ENCODE data around the gene ARF6. TPM values are rescaled to one million over a fixed set of nuclear protein-coding genes. Genes with fewer than 3 reads are reported as not detected.
"Not testable (repeated sequence)": the region's sequence is repeated elsewhere in the genome, so short reads cannot be mapped to it uniquely, and the experiment has no call there.

The ARF6 gene
- total RNA-seq, 1 donor from 2014 or later = 75.5 TPM

GRCh38 chr14:49876563-49877127 lies 16.2 kb upstream of the ARF6 start:
- no peak for DNase-seq (ENCODE audit: low spot score)

- no peak for DNase-seq (ENCODE audit: low spot score)
Measured at GRCh38 chr14:49879646-49880204, 13.2 kb upstream of the ARF6 start.

GRCh38 chr14:49880267-49881064 lies 12.4 kb upstream of the ARF6 start:
- DNase-seq (ENCODE audit: low spot score) = no peak

GRCh38 chr14:49881350-49882001 lies 11.4 kb upstream of the ARF6 start:
- DNase-seq (ENCODE audit: low spot score) = no peak

GRCh38 chr14:49882826-49883694 lies 9.8 kb upstream of the ARF6 start:
- DNase-seq (ENCODE audit: low spot score) = no peak

- no peak for DNase-seq (ENCODE audit: low spot score)
Measured at GRCh38 chr14:49886523-49886922, 6.4 kb upstream of the ARF6 start.

- DNase-seq (ENCODE audit: low spot score) = no peak
Measured at GRCh38 chr14:49888293-49888692, 4.6 kb upstream of the ARF6 start.

GRCh38 chr14:49892301-49892635 lies 614 bp upstream of the ARF6 start:
- DNase-seq (ENCODE audit: low spot score) = peak; percentile 78

- DNase-seq (ENCODE audit: low spot score) = peak; percentile 62
Measured at GRCh38 chr14:49893309-49894213, 679 bp downstream of the ARF6 start.

- DNase-seq (ENCODE audit: low spot score) = not testable (repeated sequence)
Measured at GRCh38 chr14:49894214-49895107, 1.6 kb downstream of the ARF6 start.

- DNase-seq (ENCODE audit: low spot score) = no peak
Measured at GRCh38 chr14:49895480-49895879, 2.6 kb downstream of the ARF6 start.

GRCh38 chr14:49896272-49896671 lies 3.4 kb downstream of the ARF6 start:
- not testable (repeated sequence) for DNase-seq (ENCODE audit: low spot score)

- no peak for DNase-seq (ENCODE audit: low spot score)
Measured at GRCh38 chr14:49896966-49897365, 4.1 kb downstream of the ARF6 start.

GRCh38 chr14:49897414-49897813 lies 4.5 kb downstream of the ARF6 start:
- DNase-seq (ENCODE audit: low spot score) = no peak

GRCh38 chr14:49897965-49898364 lies 5.1 kb downstream of the ARF6 start:
- DNase-seq (ENCODE audit: low spot score) = no peak

GRCh38 chr14:49898485-49898884 lies 5.6 kb downstream of the ARF6 start:
- DNase-seq (ENCODE audit: low spot score) = no peak

- no peak for DNase-seq (ENCODE audit: low spot score)
Measured at GRCh38 chr14:49900973-49901372, 8.1 kb downstream of the ARF6 start.

GRCh38 chr14:49902679-49903246 lies 9.9 kb downstream of the ARF6 start:
- DNase-seq (ENCODE audit: low spot score) = not testable (repeated sequence)

- DNase-seq (ENCODE audit: low spot score) = no peak
Measured at GRCh38 chr14:49904270-49904669, 11.4 kb downstream of the ARF6 start.

Data from ureter (tissue), 1 donor.